IPS DF 4.7 (cell line): Measurements from ENCODE around the gene SMPDL3B.
"Not testable (repeated sequence)": the region's sequence is repeated elsewhere in the genome, so short reads cannot be mapped to it uniquely, and the experiment has no call there.

Source experiments
- DNase-seq: peaks from one replicate; pipeline ENCODE4 v3.0.0-alpha.2; 2013; ENCODE audit warnings: low spot score; ENCODE audit errors: extremely low read depth

SMPDL3B gene

DNA sequence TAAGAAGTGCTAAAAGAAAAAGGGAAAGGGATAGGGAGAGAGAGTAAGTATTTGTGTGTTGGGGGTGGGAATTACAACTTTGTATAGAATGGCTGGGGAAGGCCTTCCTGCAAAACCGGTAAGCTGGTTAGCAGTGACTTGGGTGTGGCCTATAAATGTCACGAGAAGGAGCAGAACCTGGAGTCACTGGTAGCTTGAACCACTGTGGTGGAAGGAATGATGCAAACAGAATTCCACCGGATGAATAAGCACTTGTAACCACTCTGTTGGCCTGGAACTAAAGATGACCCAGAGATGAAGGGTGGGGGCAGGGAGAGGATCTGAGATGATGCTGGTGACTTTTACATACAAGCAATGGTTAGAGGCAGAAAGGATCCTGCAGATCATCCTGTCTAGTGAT lies 33.9 kb downstream of the SMPDL3B start:
- DNase-seq, result no peak

DNA sequence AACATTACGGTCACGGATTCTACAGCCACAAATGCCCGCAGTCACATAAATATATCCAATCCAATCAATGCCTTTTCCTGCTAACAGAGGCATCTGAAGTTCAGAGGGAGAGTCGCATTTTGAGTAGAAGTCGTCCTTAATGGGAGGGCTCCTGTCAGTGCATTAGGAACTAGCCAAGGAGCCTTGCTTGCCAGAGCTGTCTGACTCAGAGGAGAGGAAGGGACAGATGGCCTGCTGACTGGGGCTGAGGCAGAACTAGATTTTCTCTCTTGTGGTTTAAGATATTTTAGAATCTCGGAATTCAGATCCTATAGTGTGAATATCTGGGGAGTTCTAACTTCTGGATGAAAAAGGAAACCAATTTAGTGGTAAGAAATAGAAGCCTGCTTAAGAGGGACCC lies 35.6 kb downstream of the SMPDL3B start:
- no peak for DNase-seq

DNA sequence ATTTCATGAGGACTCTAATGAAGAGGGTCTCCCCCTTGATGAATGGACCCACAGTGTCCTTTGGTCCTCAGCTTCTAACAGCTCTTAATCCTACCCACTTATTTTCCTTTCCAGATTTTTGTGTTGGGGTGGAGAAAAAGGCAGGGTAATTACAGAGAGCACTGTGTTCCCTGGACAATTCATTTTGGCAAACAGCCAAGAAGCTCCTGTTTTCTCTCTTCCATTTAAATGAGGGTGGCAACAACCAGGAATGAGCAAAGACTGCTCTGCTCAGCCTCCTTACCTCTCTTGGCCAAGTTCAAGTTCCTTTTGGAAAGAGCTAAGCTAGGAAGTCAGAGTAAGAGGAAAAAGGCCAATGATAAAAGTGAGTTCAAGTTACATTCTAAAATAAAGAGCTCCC lies 36.9 kb downstream of the SMPDL3B start:
- DNase-seq, result no peak

DNA sequence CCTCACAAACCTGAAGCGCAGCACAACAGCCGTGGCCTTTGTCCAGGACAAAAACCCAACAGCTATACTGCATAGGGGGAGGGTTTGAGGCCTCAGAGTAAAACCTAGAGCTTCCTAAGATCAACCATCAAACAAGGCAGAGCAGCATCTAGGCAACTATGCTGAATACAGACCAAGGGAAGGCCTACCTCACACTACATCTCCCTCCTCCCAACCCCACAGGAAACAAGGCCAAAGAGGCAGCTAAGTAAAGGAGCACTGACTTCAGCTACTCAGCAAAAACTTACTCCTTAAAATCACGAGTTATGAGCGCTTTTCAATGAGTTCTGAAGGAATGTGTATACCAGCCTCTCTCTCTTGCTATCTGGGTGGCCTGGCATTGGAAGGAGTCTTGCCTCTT lies 37.3 kb downstream of the SMPDL3B start:
- no peak for DNase-seq

DNA sequence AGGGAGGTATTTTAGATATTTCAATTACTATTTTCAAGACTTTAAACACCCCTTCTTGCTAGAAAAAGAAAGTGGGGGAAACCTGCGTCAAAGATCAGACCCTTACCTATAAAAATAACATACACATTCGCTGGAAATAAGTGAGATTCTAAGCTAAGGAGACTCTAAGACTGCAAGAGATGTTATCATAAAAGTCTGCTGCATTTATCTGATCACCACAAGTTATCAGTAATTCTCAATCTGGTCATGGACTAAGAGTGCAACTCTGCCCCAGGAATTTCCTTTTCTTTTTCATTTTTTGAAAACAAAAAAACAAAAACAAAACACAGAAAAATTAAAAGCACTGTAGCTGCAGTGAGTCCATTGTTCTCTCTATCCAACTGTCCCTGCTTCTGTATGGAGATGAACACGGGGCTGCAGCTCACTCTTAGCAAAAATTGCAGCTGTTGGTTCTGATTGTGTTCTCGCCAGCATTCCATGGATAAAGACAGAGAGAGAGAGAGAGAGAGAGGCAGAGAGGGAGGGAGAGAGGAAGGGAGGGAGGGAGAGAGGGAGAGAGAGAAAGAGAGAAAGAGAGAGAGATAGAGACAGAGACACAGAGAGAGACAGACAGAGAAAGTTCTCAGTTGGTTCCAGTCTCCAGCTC lies 39.1 kb downstream of the SMPDL3B start:
- DNase-seq, result no peak

DNA sequence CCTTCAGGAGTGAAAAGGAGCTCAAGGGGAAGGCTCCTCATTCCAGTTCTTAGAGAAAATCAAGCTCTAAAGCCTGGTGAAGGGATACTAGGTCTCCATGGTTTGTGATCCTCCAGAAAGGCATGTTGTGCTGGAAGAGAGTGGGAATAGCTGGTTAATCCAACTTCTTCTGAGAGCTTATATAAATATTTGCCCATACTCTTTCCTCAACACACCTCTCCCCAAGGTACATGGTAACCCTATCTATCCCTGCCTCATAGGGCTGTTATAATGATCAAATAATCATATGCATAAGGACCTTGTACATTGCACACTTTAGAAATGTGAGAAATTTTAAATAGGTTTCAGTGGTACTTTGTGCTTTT lies 39.6 kb downstream of the SMPDL3B start:
- DNase-seq, result no peak

DNA sequence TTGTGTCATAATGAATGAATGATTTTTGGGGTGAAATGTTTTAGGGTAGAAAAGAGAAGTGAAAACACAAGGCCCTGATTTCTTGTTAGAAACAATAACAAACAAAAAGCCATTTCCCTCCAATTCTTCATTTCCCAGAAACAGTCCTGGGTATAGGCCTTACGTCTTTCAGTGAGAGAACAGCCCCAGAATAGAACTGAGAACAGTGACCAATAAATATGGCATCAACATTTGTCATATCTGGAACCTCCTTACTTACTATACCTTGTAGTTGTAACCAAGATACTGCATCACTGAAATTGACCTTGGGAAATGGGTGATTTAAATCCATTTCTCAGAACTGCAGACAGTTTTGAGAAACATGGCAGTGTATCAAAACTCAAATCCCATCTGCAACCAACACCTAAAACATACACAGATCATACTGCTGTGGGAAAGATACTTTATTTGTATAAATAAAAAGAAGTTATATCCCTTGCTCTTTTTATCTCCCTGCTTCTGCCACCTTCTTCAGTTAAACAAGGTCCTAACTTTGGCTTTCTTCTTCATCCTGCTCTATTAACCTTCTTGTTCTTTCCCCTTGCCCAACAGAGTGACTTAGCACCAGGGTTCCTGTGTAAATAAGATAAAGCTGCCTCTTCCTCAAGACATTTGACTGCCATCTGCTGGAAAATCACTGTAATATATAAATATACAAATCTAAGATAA lies 44.5 kb downstream of the SMPDL3B start:
- DNase-seq, result no peak

DNA sequence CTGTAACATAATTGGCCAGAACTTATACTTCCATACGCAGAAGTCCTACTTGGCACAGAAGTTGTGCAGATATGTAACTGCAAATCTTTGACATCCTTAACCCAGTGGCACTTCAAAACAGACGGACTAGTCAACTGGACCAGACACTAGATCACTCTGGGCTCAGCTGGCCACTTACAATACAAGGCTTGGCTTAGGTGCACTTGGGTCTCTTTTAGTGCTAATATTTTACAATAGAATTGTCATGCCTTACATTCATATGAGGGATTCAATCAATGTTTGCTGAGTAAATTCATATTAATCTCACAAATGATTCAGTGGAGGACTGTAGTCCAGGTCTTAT lies 45.0 kb downstream of the SMPDL3B start:
- DNase-seq, result no peak

DNA sequence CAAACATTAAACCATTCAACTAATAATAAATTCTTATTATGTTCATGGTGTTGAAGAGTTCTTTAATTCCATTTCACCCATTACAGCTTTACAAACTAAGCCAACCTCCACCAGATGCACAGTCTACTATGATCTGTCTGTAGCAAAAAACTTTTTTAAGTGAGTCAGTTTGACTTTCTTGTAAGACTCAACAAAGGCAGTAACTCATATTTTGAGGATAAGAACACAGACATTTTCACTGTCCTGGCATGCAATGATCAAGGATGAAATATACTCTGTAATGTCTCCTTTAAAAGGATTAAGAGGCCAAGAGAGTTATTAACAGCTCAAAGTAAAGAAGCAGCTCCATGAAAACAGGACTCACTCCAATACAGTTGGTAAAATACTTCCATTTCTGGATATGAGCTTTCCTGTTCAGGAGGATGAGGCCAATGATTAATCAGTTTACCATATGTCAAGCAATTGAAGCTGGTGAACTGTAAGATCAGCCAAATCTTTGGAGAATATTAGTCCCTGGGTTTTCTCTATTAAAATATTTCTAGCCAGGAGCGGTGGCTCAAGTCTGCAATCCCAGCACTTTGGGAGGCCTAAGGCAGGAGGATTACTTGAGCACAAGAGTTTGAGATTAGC lies 45.5 kb downstream of the SMPDL3B start:
- DNase-seq, result no peak

DNA sequence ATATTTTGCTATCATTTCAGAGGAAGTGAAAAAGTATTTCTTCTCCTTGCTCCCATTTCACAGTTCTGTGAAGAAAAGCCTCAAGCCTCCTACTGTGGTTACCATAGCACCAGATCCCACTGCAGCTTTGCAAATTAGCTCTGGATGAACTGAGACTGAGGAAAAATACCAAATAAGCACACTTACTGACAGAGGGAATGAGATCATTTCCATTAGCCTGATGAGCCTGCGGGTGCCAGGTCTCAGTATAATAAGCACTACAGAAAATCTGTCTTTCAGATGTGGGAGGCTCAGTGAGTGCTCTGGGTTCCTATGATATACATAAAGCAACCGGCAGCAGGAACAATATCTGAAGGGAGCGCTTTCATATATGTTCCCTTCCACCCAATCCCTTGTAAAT lies 46.3 kb downstream of the SMPDL3B start:
- no peak for DNase-seq

DNA sequence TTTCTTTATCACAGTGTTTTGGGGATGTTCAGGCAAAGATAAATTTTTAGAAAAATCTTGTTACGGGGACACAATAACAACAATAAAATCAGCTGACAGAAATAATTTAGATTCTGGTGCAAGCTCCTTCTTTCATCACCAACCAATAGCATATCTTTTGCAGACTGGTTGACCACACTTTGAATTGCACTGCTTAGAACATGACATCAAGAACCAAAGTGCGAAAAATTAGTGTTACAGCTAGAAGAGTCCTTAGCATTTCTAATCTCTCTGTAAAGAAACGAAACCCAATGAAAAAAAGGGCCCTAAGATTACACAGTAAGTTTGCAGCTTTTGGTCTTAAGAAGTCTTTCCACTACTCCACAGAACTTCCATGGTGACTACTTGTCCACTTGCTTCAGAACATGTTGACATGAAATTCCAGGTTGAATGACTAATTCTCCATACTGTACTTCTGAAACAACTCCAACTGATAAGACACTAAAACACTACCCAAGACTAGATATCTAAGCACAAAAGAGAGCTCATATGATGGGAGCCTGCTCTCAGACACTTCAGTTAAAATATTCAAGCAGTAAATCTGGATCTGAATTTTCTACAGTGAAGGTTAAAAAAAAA lies 56.2 kb downstream of the SMPDL3B start:
- DNase-seq, result no peak

DNA sequence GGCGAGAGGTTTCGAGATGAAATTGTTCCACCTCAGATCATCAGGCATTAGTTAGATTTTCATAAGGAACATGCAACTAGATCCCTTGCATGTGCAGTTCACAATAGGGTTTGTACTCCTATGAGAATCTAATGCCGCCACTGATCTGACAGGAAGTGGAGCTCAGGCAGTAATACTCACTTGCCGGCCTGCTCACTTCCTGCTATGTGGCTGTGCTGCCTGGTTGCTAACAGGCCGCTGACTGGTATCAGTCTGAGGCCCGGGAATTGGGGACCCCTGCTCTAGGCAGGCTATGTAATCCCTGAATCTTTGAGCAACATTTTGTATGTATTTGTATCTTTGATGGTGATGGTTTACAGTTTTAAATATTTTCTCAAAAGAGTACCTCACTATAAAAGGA lies 57.5 kb downstream of the SMPDL3B start:
- no peak for DNase-seq

DNA sequence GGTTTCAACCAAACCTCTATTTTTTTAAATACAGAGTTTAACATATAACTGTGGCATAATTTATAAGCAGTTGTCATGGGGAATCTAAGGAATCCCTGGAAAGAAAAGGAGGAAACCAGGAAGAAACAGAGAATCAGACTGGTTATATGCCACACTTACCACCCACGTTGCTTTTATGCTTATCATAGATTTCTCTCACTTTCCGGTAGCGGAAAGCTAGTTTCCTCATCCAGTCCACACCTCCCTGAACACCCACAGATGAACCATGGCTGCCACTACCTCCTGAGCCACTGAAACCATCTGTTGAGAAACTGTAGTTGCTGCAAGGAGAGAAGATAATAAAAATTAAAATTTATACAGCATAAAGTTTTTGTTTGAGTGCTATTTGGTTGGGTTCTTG lies 58.4 kb downstream of the SMPDL3B start:
- DNase-seq, result no peak

DNA sequence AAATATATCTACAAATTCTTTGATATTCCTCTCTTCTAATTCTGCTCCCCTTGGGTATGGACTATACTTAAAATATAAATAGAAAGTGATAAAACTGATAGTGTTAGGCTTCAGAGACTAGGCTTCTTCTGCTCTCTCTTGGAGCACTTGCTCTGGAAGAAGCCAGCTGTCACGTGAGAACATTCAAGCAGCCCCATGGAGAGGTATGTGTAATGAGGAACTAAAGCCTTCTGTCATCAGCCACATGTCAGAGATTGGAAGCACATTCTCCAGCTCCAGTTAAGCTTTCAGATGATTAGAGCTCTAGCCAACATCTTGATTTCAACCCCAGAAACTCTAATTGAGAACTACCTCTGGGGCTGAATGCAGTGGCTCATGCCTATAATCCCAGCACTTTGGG lies 59.3 kb downstream of the SMPDL3B start:
- DNase-seq, result no peak

DNA sequence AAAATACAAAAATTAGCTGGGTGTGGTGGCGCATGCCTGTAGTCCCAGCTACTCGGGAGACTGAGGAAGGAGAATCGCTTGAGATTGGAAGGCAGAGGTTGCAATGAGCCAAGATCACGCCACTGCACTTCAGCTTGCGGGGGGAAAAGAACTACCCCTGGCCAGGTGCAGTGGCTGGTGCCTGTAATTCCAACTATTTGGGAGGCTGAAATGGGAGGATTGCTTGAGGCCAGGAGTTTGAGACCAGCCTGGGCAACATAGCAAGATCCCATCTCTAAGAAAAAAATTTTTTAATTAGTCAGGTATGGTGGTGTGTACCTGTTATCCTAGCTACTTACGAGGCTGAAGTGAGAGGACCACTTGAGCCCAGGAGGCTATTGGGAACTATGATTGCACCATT lies 59.7 kb downstream of the SMPDL3B start:
- not testable (repeated sequence) for DNase-seq

DNA sequence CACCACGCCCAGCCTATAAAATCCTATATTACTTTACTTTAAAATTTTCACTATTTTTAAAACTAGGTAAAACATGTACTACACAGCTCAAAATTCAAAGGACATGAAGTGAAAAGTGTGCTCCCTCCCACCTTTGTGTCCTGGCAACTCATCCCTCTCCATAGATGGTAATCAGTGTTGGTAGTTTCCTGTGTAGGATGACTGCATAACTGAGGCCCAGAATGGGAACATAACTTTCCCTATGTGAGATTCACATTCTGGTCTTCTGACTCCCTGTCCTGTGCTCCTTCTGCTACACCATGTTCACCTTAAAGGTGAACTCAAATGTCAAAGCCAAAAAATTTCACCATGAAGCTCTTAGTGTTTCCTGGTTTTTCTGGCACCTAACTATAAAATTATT lies 64.3 kb downstream of the SMPDL3B start:
- DNase-seq, result no peak

DNA sequence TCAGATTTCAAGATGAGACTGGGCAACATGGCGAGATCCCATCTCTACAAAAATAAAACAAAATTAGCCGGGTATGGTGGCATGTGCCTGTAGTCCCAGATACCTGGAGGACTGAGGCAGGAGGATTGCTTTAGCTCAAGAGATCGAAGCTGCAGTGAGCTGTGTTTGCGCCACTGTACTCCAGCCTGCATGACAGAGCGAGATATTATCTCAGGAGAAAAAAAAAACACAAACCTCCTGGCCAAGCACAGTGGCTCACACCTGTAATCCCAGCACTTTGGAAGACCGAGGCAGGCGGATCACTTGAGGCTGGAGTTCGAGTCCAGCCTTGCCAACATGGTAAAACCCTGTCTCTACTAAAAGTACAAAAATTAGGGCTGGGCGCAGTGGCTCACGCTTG lies 67.8 kb downstream of the SMPDL3B start:
- DNase-seq, result no peak

DNA sequence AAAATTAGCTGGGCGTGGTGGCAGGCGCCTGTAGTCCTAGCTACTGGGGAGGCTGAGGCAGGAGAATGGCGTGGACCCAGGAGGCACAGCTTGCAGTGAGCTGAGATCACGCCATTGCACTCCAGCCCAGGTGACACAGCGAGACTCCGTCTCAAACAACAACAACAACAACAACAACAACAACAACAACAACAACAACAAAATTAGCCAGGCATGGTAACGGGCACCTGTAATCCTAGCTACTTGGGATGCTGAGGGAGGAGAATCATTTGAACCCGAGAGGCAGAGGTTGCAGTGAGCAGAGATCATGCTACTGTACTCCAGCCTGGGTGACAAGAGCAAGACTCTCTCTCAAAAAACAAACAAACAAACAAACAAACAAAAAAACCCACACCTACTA lies 68.3 kb downstream of the SMPDL3B start:
- DNase-seq, result not testable (repeated sequence)
